Measurements from ENCODE around the gene OR4K15. TPM values are rescaled to one million over a fixed set of nuclear protein-coding genes. Genes with fewer than 3 reads are reported as not detected.

OR4K15 gene
- total and polyA plus RNA-seq, 2 donors, result not detected

DNA sequence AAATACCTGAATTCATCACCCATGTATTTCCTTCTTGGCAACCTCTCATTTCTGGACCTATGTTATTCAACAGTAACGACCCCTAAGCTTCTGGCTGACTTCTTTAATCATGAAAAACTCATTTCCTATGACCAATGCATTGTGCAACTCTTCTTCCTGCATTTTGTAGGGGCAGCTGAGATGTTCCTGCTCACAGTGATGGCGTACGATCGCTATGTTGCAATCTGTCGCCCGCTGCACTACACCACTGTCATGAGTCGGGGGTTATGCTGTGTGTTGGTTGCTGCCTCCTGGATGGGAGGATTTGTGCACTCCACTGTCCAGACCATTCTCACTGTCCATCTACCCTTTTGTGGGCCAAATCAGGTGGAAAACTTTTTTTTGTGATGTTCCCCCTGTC is 26.9 kb downstream of the OR4K15 start:
- Histone ChIP-seq H3K4me3 (ENCODE audit: low read length in 2 of 2) (no peak overlapping the region), H3K4me1 (ENCODE audit: control insufficient read depth in 2 of 2, insufficient read depth in 2 of 2, low read length in 2 of 2) (no peaks in the 10 kb centered on the region), H3K27me3 (ENCODE audit: control insufficient read depth in 2 of 2, insufficient read depth in 1 of 2, low read length in 1 of 2) (no peaks in the 10 kb centered on the region), H3K9me3 (ENCODE audit: control insufficient read depth in 2 of 2, insufficient read depth in 1 of 2, low read length in 1 of 2) (no peaks in the 10 kb centered on the region), H3K27ac (ENCODE audit: low read depth in 1 of 2, low read length in 1 of 2) (no peak overlapping the region), H3K36me3 (ENCODE audit: control insufficient read depth in 2 of 2, insufficient read depth in 2 of 2, low read length in 1 of 2) (no peaks in the 10 kb centered on the region)
- WGBS, result 83% methylated on average over 7 of the region's 7 CpGs
- DNase-seq (ENCODE audit: low read depth in 6 of 9, low spot score in 9 of 9), result no peak

DNA sequence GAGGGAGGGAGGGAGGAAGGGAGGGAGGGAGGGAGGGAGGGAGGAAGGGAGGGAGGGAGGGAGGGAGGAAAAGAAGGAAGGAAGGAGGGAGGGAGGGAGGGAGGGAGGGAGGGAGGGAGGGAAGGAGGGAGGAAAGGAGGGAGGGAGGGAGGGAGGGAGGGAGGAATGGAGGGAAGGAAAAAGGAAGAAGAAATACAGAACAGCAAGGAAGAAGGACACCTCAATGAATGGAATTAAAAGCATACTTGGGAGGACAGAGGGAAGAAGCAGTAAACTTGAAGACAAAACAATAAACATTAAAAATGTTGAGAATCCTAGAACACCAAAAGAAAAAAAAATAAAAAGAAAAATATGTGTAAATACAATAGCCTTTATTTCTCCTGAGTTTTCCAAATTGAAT is 32.8 kb downstream of the OR4K15 start:
- H3K4me1 ChIP-seq (ENCODE audit: control insufficient read depth in 2 of 2, insufficient read depth in 2 of 2, low read length in 2 of 2), result no peaks in the 10 kb centered on the region
- no peak overlapping the region for H3K4me3 ChIP-seq (ENCODE audit: low read length in 2 of 2)
- no peak overlapping the region for H3K27ac ChIP-seq (ENCODE audit: low read depth in 1 of 2, low read length in 1 of 2)
- no peaks in the 10 kb centered on the region for H3K27me3 ChIP-seq (ENCODE audit: control insufficient read depth in 2 of 2, insufficient read depth in 1 of 2, low read length in 1 of 2)
- no peak for DNase-seq (ENCODE audit: low read depth in 6 of 9, low spot score in 9 of 9)
- no peaks in the 10 kb centered on the region for H3K9me3 ChIP-seq (ENCODE audit: control insufficient read depth in 2 of 2, insufficient read depth in 1 of 2, low read length in 1 of 2)
- H3K36me3 ChIP-seq (ENCODE audit: control insufficient read depth in 2 of 2, insufficient read depth in 2 of 2, low read length in 1 of 2), result no peaks in the 10 kb centered on the region

DNA sequence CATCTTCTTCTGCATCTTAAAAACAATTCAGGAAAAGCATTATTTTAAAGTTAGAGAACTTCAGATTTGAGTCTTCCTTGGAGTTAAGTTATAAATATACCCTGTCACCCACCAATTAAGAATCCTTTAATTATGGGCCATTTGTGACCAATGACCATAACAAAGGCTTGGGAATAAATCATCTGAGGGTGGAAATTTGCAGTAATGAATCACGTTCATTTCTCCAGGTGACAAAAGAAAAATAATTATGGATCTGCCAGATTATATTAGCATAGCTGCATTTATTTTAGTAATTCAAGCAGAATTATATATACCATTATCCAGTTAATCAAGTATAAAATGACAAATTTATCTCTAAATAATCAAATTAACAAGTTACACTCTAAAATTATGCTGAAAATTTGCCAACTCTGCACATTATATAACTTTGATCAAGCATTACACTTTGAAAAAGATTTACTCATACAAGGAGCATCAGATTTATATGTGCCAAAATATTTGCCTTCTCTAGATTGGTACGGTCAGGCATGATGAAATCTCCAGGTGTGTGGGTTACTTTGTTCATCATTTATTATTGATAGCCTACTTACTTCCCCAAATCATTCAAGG is 44.0 kb downstream of the OR4K15 start, which contains the start of gene OR4K14:
TSS of gene OR4K14 (minus strand) at position 51 of the 609 bp plus-strand sequence. CDS start 4,114 bp downstream, outside the sequence.
- no peaks in the 10 kb centered on the region for H3K9me3 ChIP-seq (ENCODE audit: control insufficient read depth in 2 of 2, insufficient read depth in 1 of 2, low read length in 1 of 2)
- WGBS, result 80% methylated on average over 2 of the region's 2 CpGs
- no peak for DNase-seq (ENCODE audit: low read depth in 6 of 9, low spot score in 9 of 9)
- no peak within 1 kb of the TSS for H3K27ac ChIP-seq (ENCODE audit: low read depth in 1 of 2, low read length in 1 of 2)
- H3K4me1 ChIP-seq (ENCODE audit: control insufficient read depth in 2 of 2, insufficient read depth in 2 of 2, low read length in 2 of 2), result no peaks in the 10 kb centered on the region
- H3K36me3 ChIP-seq (ENCODE audit: control insufficient read depth in 2 of 2, insufficient read depth in 2 of 2, low read length in 1 of 2), result no peaks in the 10 kb centered on the region
- H3K4me3 ChIP-seq (ENCODE audit: low read length in 2 of 2), result no peak within 1 kb of the TSS
- no peaks in the 10 kb centered on the region for H3K27me3 ChIP-seq (ENCODE audit: control insufficient read depth in 2 of 2, insufficient read depth in 1 of 2, low read length in 1 of 2)

Other genes with a start within 250 kb of the OR4K15 start
- gene OR4Q3, start 232.0 kb upstream of the OR4K15 start, total RNA-seq, result not detected
- not detected for gene OR4Q3, start 232.0 kb upstream of the OR4K15 start, polyA plus RNA-seq
- not detected for gene OR4M1, start 202.1 kb upstream of the OR4K15 start, total RNA-seq
- not detected for gene OR4M1, start 202.1 kb upstream of the OR4K15 start, polyA plus RNA-seq
- gene OR4N2, start 171.8 kb upstream of the OR4K15 start, total RNA-seq, result not detected
- 0.07 TPM for gene OR4N2, start 171.8 kb upstream of the OR4K15 start, polyA plus RNA-seq
- not detected for gene OR4K2, start 100.4 kb upstream of the OR4K15 start, total RNA-seq
- gene OR4K2, start 100.4 kb upstream of the OR4K15 start, polyA plus RNA-seq, result under 0.01 TPM
- gene OR4K5, start 55.0 kb upstream of the OR4K15 start, total RNA-seq, result not detected
- not detected for gene OR4K5, start 55.0 kb upstream of the OR4K15 start, polyA plus RNA-seq
- gene OR4K1, start 44.7 kb upstream of the OR4K15 start, total RNA-seq, result not detected
- 0.02 TPM for gene OR4K1, start 44.7 kb upstream of the OR4K15 start, polyA plus RNA-seq
- not detected for gene OR4Q2, start 26.6 kb downstream of the OR4K15 start, total RNA-seq
- gene OR4Q2, start 26.6 kb downstream of the OR4K15 start, polyA plus RNA-seq, result not detected
- not detected for gene OR4K14, start 43.7 kb downstream of the OR4K15 start, total RNA-seq
- gene OR4K14, start 43.7 kb downstream of the OR4K15 start, polyA plus RNA-seq, result not detected
- gene OR4K13, start 60.4 kb downstream of the OR4K15 start, total RNA-seq, result not detected
- gene OR4K13, start 60.4 kb downstream of the OR4K15 start, polyA plus RNA-seq, result not detected
- gene OR4L1, start 84.5 kb downstream of the OR4K15 start, total RNA-seq, result not detected
- not detected for gene OR4L1, start 84.5 kb downstream of the OR4K15 start, polyA plus RNA-seq
- not detected for gene OR4K17, start 135.1 kb downstream of the OR4K15 start, total RNA-seq
- under 0.01 TPM for gene OR4K17, start 135.1 kb downstream of the OR4K15 start, polyA plus RNA-seq
- not detected for gene OR4N5, start 163.2 kb downstream of the OR4K15 start, total RNA-seq
- gene OR4N5, start 163.2 kb downstream of the OR4K15 start, polyA plus RNA-seq, result under 0.01 TPM
- gene OR11G2, start 215.3 kb downstream of the OR4K15 start, total RNA-seq, result not detected
- not detected for gene OR11G2, start 215.3 kb downstream of the OR4K15 start, polyA plus RNA-seq
- not detected for gene OR11H6, start 248.1 kb downstream of the OR4K15 start, total RNA-seq
- gene OR11H6, start 248.1 kb downstream of the OR4K15 start, polyA plus RNA-seq, result not detected

Measured in thymus (tissue), 11 donors.